NCI-H1930 (cell line): ENCODE data around the gene CSMD2.

Experiments
- DNase-seq, 2 experiments: peaks; one replicate each; lab custom pipeline; 2025; lab: John Stamatoyannopoulos, UW

CSMD2 gene

GRCh38 chr1:33997127-33998036 lies 167.6 kb downstream of the CSMD2 start:
- DNase-seq: no peak

- no peak for DNase-seq
Observed at GRCh38 chr1:33996281-33996680, 168.7 kb downstream of the CSMD2 start.

GRCh38 chr1:33993301-33993700 lies 171.7 kb downstream of the CSMD2 start:
- DNase-seq: no peak

GRCh38 chr1:33990281-33990680 lies 174.7 kb downstream of the CSMD2 start:
- no peak for DNase-seq

GRCh38 chr1:33988161-33988560 lies 176.9 kb downstream of the CSMD2 start:
- no peak for DNase-seq

GRCh38 chr1:33986390-33987095 lies 178.5 kb downstream of the CSMD2 start:
- no peak for DNase-seq

- no peak for DNase-seq
Observed at GRCh38 chr1:33985656-33986055, 179.4 kb downstream of the CSMD2 start.

- DNase-seq: no peak
Observed at GRCh38 chr1:33984906-33985565, 180.0 kb downstream of the CSMD2 start.

- DNase-seq: no peak
Observed at GRCh38 chr1:33982419-33982818, 182.6 kb downstream of the CSMD2 start.

GRCh38 chr1:33979341-33979740 lies 185.7 kb downstream of the CSMD2 start:
- DNase-seq: no peak

- DNase-seq: no peak
Observed at GRCh38 chr1:33975961-33976360, 189.1 kb downstream of the CSMD2 start.

GRCh38 chr1:33973799-33974545 lies 191.1 kb downstream of the CSMD2 start:
- DNase-seq: no peak

GRCh38 chr1:33972676-33973395 lies 192.2 kb downstream of the CSMD2 start:
- no peak for DNase-seq

GRCh38 chr1:33971913-33972312 lies 193.1 kb downstream of the CSMD2 start:
- no peak for DNase-seq

- no peak for DNase-seq
Observed at GRCh38 chr1:33971018-33971710, 193.9 kb downstream of the CSMD2 start.

GRCh38 chr1:33970148-33970825 lies 194.7 kb downstream of the CSMD2 start:
- no peak for DNase-seq

- DNase-seq: no peak
Observed at GRCh38 chr1:33966346-33967141, 198.5 kb downstream of the CSMD2 start.

GRCh38 chr1:33965086-33965485 lies 199.9 kb downstream of the CSMD2 start:
- no peak for DNase-seq

- DNase-seq: no peak
Observed at GRCh38 chr1:33962061-33962460, 203.0 kb downstream of the CSMD2 start.
